Activated naive CD4-positive, alpha-beta T cell treated with anti-CD3 and anti-CD28 coated beads, Interleukin-2, amount 50 U/mL, for 72 hours (primary cell): ENCODE data around the gene TMEM87A. TPM values are rescaled to one million over a fixed set of nuclear protein-coding genes. Genes with fewer than 3 reads are reported as not detected.

Experiments
- ATAC-seq, 2 donors: fragments of 150-1000 bp; cut with Tn5 transposase; 2 replicates each; pipeline ENCODE4 v1.10.0; 2021; ENCODE audit warnings: mild to moderate bottlenecking in 2 of 2, moderate library complexity in 2 of 2
- DNase-seq, 2 donors: peaks; one replicate each; pipeline ENCODE4 v3.0.0; 2021 to 2022; ENCODE audit warnings: low spot score in 2 of 2
- H3K27ac Mint-ChIP-seq, 2 donors: one replicate each; pipeline ENCODE4 v1.8.0; 2022; ENCODE audit warnings: mild to moderate bottlenecking in 2 of 2, mixed read lengths in 2 of 2
- H3K36me3 Mint-ChIP-seq, 2 donors: one replicate each; pipeline ENCODE4 v1.8.0; 2022; ENCODE audit warnings: mixed read lengths in 2 of 2
- H3K9me3 Mint-ChIP-seq, 2 donors: one replicate each; pipeline ENCODE4 v1.8.0; 2022; ENCODE audit warnings: mixed read lengths in 2 of 2
- total RNA-seq, 2 donors: library from RNA; stranded (reverse); gene quantifications; one replicate each; pipeline ENCODE4 v1.2.3, GENCODE V29; 2022

The TMEM87A gene
- total RNA-seq, 2 donors from 2014 or later: 35.9 to 45.2 TPM

- Mint-ChIP-seq H3K9me3 (no peaks in the 10 kb centered on the region), H3K36me3 (no peaks in the 10 kb centered on the region), H3K27ac (no peak overlapping the region)
- ATAC-seq (no peak), DNase-seq (no peak)
Observed at GRCh38 chr15:42226648-42227047, 46.6 kb downstream of the TMEM87A start.

- H3K36me3 Mint-ChIP-seq: no peaks in the 10 kb centered on the region
- DNase-seq (no peak), ATAC-seq (no peak)
- H3K9me3 Mint-ChIP-seq: no peaks in the 10 kb centered on the region
- H3K27ac Mint-ChIP-seq: no peak overlapping the region
Observed at GRCh38 chr15:42220216-42220615, 53.0 kb downstream of the TMEM87A start.

- DNase-seq (no peak), ATAC-seq (no peak)
- H3K9me3 Mint-ChIP-seq: no peaks in the 10 kb centered on the region
- H3K27ac Mint-ChIP-seq: no peak overlapping the region
- peaks cover 0 to 6% of the 10 kb centered on the region in 2 donors for H3K36me3 Mint-ChIP-seq
Observed at GRCh38 chr15:42218953-42219592, 54.2 kb downstream of the TMEM87A start.

GRCh38 chr15:42217568-42217967, 55.7 kb downstream of the TMEM87A start:
- H3K9me3 Mint-ChIP-seq: no peaks in the 10 kb centered on the region

GRCh38 chr15:42215913-42216829, 57.1 kb downstream of the TMEM87A start:
- peak overlapping the region; percentile 3 to 67 for H3K27ac Mint-ChIP-seq
- DNase-seq (no peak), ATAC-seq (peak; percentile 28 to 72)
- no peaks in the 10 kb centered on the region for H3K9me3 Mint-ChIP-seq
- H3K36me3 Mint-ChIP-seq: peaks cover 0 to 14% of the 10 kb centered on the region in 2 donors

More at GRCh38 chr15:42217568-42217967, 55.7 kb downstream of the TMEM87A start:
- ATAC-seq (no peak), DNase-seq (no peak)
- H3K27ac Mint-ChIP-seq: no peak overlapping the region
- H3K36me3 Mint-ChIP-seq: peaks cover 0 to 7% of the 10 kb centered on the region in 2 donors

- peaks cover 0 to 17% of the 10 kb centered on the region in 2 donors for H3K36me3 Mint-ChIP-seq
- peak overlapping the region in 1 of 2 donors; percentile 66 for H3K27ac Mint-ChIP-seq
Observed at GRCh38 chr15:42214600-42214999, 58.6 kb downstream of the TMEM87A start.

GRCh38 chr15:42213511-42213910, 59.7 kb downstream of the TMEM87A start:
- H3K27ac Mint-ChIP-seq: peak overlapping the region; percentile 17 to 84
- H3K36me3 Mint-ChIP-seq: peaks cover 0 to 17% of the 10 kb centered on the region in 2 donors
- ATAC-seq (no peak), DNase-seq (no peak)
- no peaks in the 10 kb centered on the region for H3K9me3 Mint-ChIP-seq

More at GRCh38 chr15:42214600-42214999, 58.6 kb downstream of the TMEM87A start:
- peak in 1 of 2 donors; percentile 70 for ATAC-seq
- no peaks in the 10 kb centered on the region for H3K9me3 Mint-ChIP-seq
- DNase-seq: no peak

GRCh38 chr15:42210696-42211095, 62.5 kb downstream of the TMEM87A start:
- DNase-seq (no peak), ATAC-seq (no peak)
- Mint-ChIP-seq H3K27ac (no peak overlapping the region), H3K9me3 (no peaks in the 10 kb centered on the region), H3K36me3 (peaks cover 22 to 41% of the 10 kb centered on the region in 2 donors)

- no peaks in the 10 kb centered on the region for H3K9me3 Mint-ChIP-seq
- H3K27ac Mint-ChIP-seq: peak within 1 kb of the TSS; percentile 94 to 98
- peak; percentile 78 to 84 for DNase-seq
- peaks cover 22 to 33% of the 10 kb centered on the region in 2 donors for H3K36me3 Mint-ChIP-seq
- ATAC-seq: peak; percentile 94 to 97
Observed at GRCh38 chr15:42207674-42208579, 65.3 kb downstream of the TMEM87A start, which contains the start of gene VPS39. Gene VPS39 (minus strand): TSS chr15:42208304. CDS start chr15:42208153, 151 bp downstream.

GRCh38 chr15:42206406-42206805, 66.8 kb downstream of the TMEM87A start:
- Mint-ChIP-seq H3K36me3 (peaks cover 22 to 35% of the 10 kb centered on the region in 2 donors), H3K9me3 (no peaks in the 10 kb centered on the region), H3K27ac (peak overlapping the region in 1 of 2 donors; percentile 94)
- DNase-seq: no peak
- ATAC-seq: no peak

GRCh38 chr15:42203891-42204290, 69.3 kb downstream of the TMEM87A start:
- no peak for DNase-seq
- no peak overlapping the region for H3K27ac Mint-ChIP-seq
- no peak for ATAC-seq
- H3K36me3 Mint-ChIP-seq: peaks cover 22 to 41% of the 10 kb centered on the region in 2 donors
- H3K9me3 Mint-ChIP-seq: no peaks in the 10 kb centered on the region

- peaks cover 15 to 33% of the 10 kb centered on the region in 2 donors for H3K36me3 Mint-ChIP-seq
- DNase-seq (no peak), ATAC-seq (no peak)
- H3K9me3 Mint-ChIP-seq: no peaks in the 10 kb centered on the region
- no peak overlapping the region for H3K27ac Mint-ChIP-seq
Observed at GRCh38 chr15:42202653-42203052, 70.6 kb downstream of the TMEM87A start.

- ATAC-seq (no peak), DNase-seq (no peak)
- Mint-ChIP-seq H3K9me3 (no peaks in the 10 kb centered on the region), H3K27ac (no peak overlapping the region), H3K36me3 (peaks cover 8 to 27% of the 10 kb centered on the region in 2 donors)
Observed at GRCh38 chr15:42201801-42202200, 71.4 kb downstream of the TMEM87A start.

- ATAC-seq (no peak), DNase-seq (no peak)
- H3K36me3 Mint-ChIP-seq: peaks cover 7 to 44% of the 10 kb centered on the region in 2 donors
- no peaks in the 10 kb centered on the region for H3K9me3 Mint-ChIP-seq
- no peak overlapping the region for H3K27ac Mint-ChIP-seq
Observed at GRCh38 chr15:42199126-42199525, 74.1 kb downstream of the TMEM87A start.

GRCh38 chr15:42198516-42198915, 74.7 kb downstream of the TMEM87A start:
- no peak for DNase-seq
- Mint-ChIP-seq H3K27ac (no peak overlapping the region), H3K36me3 (peaks cover 7 to 49% of the 10 kb centered on the region in 2 donors), H3K9me3 (no peaks in the 10 kb centered on the region)
- ATAC-seq: no peak

- H3K9me3 Mint-ChIP-seq: no peaks in the 10 kb centered on the region
- H3K27ac Mint-ChIP-seq: peak overlapping the region; percentile 84 to 89
- ATAC-seq: peak; percentile 28 to 53
- peaks cover 18 to 62% of the 10 kb centered on the region in 2 donors for H3K36me3 Mint-ChIP-seq
- no peak for DNase-seq
Observed at GRCh38 chr15:42194513-42194912, 78.7 kb downstream of the TMEM87A start.
